Gastrocnemius medialis (tissue), 4 donors: ENCODE data around the gene IZUMO3. TPM values are rescaled to one million over a fixed set of nuclear protein-coding genes. Genes with fewer than 3 reads are reported as not detected.
"Not testable (repeated sequence)": the region's sequence is repeated elsewhere in the genome, so short reads cannot be mapped to it uniquely, and the experiment has no call there.

Source experiments
- ATAC-seq, 2 donors: fragments of 150-250 bp; one replicate each; pipeline ENCODE4 v1.9.1; 2016
- DNase-seq, 2 donors: peaks; one replicate each; pipeline ENCODE4 v3.0.0-alpha.2; 2019
- H3K27ac ChIP-seq, 4 donors: fragments of 200-600 bp; sonication (generic); 1 replicate in 1 of 4; 2 replicates in 3 of 4; pipeline ENCODE4 v1.5.1; 2016 to 2018; ENCODE audit warnings: mild to moderate bottlenecking in 2 of 4, moderate library complexity in 1 of 4
- H3K27me3 ChIP-seq, 3 donors: fragments of 200-600 bp; sonication (generic) in 2 of 3; 1 replicate in 1 of 3; 2 replicates in 2 of 3; pipeline versions ENCODE4 v1.5.1 to v1.6.0; 2016 to 2019; ENCODE audit warnings: mild to moderate bottlenecking in 1 of 3, moderate library complexity in 1 of 3
- H3K36me3 ChIP-seq, 2 donors: fragments of 200-600 bp; sonication (generic) in 1 of 2; one replicate each; pipeline ENCODE4 v1.5.1; 2017 to 2018
- H3K4me1 ChIP-seq, 2 donors: fragments of 200-600 bp; sonication (generic) in 1 of 2; one replicate each; pipeline ENCODE4 v1.5.1; 2016 to 2017; ENCODE audit warnings: mild to moderate bottlenecking in 2 of 2
- H3K4me3 ChIP-seq, 4 donors: fragments of 200-600 bp; sonication (generic) in 3 of 4; 1 replicate in 1 of 4; 2 replicates in 3 of 4; pipeline ENCODE4 v1.5.1; 2016 to 2019; ENCODE audit warnings: mild to moderate bottlenecking in 2 of 4
- H3K9me3 ChIP-seq, 3 donors: fragments of 200-600 bp; sonication (generic) in 2 of 3; 1 replicate in 1 of 3; 2 replicates in 2 of 3; pipeline ENCODE4 v1.5.1; 2016 to 2019
- CTCF ChIP-seq, 5 experiments: fragments of 450-650 bp in 3 of 5; fragments of 200-600 bp in 2 of 5; sonication (generic) in 2 of 5; IDR thresholded peaks in 4 of 5; conservative IDR thresholded peaks in 1 of 5; 1 replicate in 4 of 5; 2 replicates in 1 of 5; pipeline ENCODE4 v1.5.1; 2016 to 2019; ENCODE audit warnings: antibody characterized with exemption in 5 of 5, mild to moderate bottlenecking in 3 of 5, moderate library complexity in 3 of 5
- POLR2A ChIP-seq, 2 donors: fragments of 450-650 bp; IDR thresholded peaks; one replicate each; pipeline ENCODE4 v1.6.1; 2017; ENCODE audit warnings: antibody characterized with exemption in 2 of 2, mild to moderate bottlenecking in 2 of 2, moderate library complexity in 2 of 2
- in situ Hi-C, 4 donors: fragments of 200-750 bp; cut with MboI; loops; one replicate each; pipeline versions ENCODE4 v1.15.0 to v1.8.0; 2017; ENCODE audit warnings: low sequenced_read_pairs in 4 of 4
- intact Hi-C: fragments of 100-400 bp; cut with DNase I; formaldehyde crosslinking; loops from one replicate; pipeline ENCODE4 v1.15.1; 2023; ENCODE audit warnings: low total_unique reads
- total RNA-seq, 4 donors: library from RNA; depleted of rRNA; stranded (reverse); fragments of >200 nt; gene quantifications; one replicate each; pipeline versions ENCODE4 v1.1.0 to v1.2.3, GENCODE V29; 2016

IZUMO3 gene
- total RNA-seq, 4 donors from 2014 or later: not detected

GRCh38 chr9:24582146-24583126 lies 36.7 kb upstream of the IZUMO3 start:
- Histone ChIP-seq H3K27me3 (no peaks in the 10 kb centered on the region), H3K9me3 (no peaks in the 10 kb centered on the region), H3K4me3 (no peak overlapping the region), H3K27ac (no peak overlapping the region), H3K36me3 (no peaks in the 10 kb centered on the region), H3K4me1 (no peaks in the 10 kb centered on the region)
- in situ Hi-C loops (loop anchor here in 1 of 4 donors (25.0 kb wide), 1 partner anchor 95 kb away; no protein-coding TSS in a partner anchor), intact Hi-C loops (no loop called here)
- ATAC-seq (no peak), DNase-seq (no peak)
- TF ChIP-seq CTCF (IDR thresholded peaks at IDR 0.05 in 4 of 5, conservative IDR thresholded peaks at IDR 0.05 in 1 of 5) (no peak), POLR2A (IDR thresholded peaks at IDR 0.05) (no peak)

DNA sequence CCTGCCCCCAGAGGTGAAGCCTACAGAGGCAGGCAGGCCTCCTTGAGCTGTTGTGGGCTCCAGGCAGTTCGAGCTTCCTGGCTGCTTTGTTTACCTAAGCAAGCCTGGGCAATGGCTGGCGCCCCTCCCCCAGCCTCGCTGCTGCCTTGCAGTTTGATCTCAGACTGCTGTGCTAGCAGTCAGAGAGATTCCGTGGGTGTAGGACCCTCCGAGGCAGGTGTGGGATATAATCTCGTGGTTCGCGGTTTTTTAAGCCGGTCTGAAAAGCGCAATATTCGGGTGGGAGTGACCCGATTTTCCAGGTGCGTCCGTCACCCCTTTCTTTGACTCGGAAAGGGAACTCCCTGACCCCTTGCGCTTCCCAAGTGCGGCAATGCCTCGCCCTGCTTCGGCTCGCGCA lies 34.3 kb upstream of the IZUMO3 start:
- H3K4me3 ChIP-seq, H3K36me3 ChIP-seq, DNase-seq, H3K27ac ChIP-seq, H3K4me1 ChIP-seq, H3K9me3 ChIP-seq, H3K27me3 ChIP-seq, ATAC-seq, intact Hi-C loops: not testable (repeated sequence)
- in situ Hi-C loops: loop anchor here in 1 of 4 donors (25.0 kb wide), 1 partner anchor 93 kb away; no protein-coding TSS in a partner anchor

DNA sequence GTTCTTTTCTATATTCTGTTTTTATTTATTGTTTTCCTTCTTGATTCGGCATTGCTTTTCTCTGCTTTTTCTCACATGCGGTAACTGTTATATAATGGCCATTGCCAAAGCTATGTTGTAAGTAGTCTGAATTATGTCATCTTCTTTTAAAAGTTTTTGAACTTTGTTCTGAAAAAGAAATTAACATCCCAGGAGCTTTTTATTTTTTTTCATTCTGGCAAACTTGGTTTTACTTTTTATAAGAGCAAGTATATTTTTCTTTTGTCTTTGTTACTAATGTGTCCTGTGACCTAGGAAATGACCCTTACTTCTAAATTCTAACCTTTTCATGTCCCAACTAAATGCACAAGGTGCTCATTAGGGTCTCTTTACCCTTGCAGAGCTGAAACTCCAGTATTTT lies 26.7 kb upstream of the IZUMO3 start:
- H3K27me3 ChIP-seq: no peaks in the 10 kb centered on the region
- DNase-seq: no peak
- no peak overlapping the region for H3K4me3 ChIP-seq
- in situ Hi-C loops (no loop called here), intact Hi-C loops (no loop called here)
- H3K4me1 ChIP-seq: no peaks in the 10 kb centered on the region
- ATAC-seq: no peak
- TF ChIP-seq POLR2A (IDR thresholded peaks at IDR 0.05) (no peak), CTCF (IDR thresholded peaks at IDR 0.05 in 4 of 5, conservative IDR thresholded peaks at IDR 0.05 in 1 of 5) (no peak)
- H3K9me3 ChIP-seq: no peaks in the 10 kb centered on the region
- H3K27ac ChIP-seq: no peak overlapping the region
- H3K36me3 ChIP-seq: no peaks in the 10 kb centered on the region

DNA sequence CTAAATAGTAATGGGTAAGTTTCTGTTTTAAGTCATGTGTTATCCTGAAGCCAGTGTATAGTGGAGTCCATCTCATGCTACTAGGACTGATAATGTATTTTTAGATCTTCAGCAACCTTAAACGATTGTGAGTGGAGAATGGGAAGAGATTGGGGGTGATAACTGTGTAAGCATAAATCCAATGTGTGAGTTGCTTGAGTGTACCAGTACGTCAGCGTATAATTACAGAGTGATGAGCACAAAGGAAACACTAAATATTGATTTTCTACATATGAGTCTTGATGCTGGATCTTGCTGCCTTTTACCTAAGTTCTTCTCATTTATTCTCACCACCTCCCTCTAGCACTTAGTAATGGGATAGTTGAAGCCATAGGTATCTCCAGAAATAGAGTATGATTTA lies 16.3 kb upstream of the IZUMO3 start:
- H3K27ac ChIP-seq: no peak overlapping the region
- no peak for DNase-seq
- no peaks in the 10 kb centered on the region for H3K36me3 ChIP-seq
- TF ChIP-seq CTCF (IDR thresholded peaks at IDR 0.05 in 4 of 5, conservative IDR thresholded peaks at IDR 0.05 in 1 of 5) (no peak), POLR2A (IDR thresholded peaks at IDR 0.05) (no peak)
- no peaks in the 10 kb centered on the region for H3K27me3 ChIP-seq
- H3K9me3 ChIP-seq: no peaks in the 10 kb centered on the region
- H3K4me3 ChIP-seq: no peak overlapping the region
- in situ Hi-C loops: no loop called here
- ATAC-seq: no peak
- H3K4me1 ChIP-seq: no peaks in the 10 kb centered on the region
- intact Hi-C loops: no loop called here

GRCh38 chr9:24553183-24553552 lies 7.5 kb upstream of the IZUMO3 start:
- H3K36me3 ChIP-seq: no peaks in the 10 kb centered on the region
- ATAC-seq: no peak
- H3K9me3 ChIP-seq: no peaks in the 10 kb centered on the region
- no peaks in the 10 kb centered on the region for H3K4me1 ChIP-seq
- DNase-seq: no peak
- intact Hi-C loops: no loop called here
- no peak overlapping the region for H3K27ac ChIP-seq
- in situ Hi-C loops: no loop called here
- no peaks in the 10 kb centered on the region for H3K27me3 ChIP-seq
- no peak for TF ChIP-seq POLR2A (IDR thresholded peaks at IDR 0.05)
- no peak for TF ChIP-seq CTCF (IDR thresholded peaks at IDR 0.05 in 4 of 5, conservative IDR thresholded peaks at IDR 0.05 in 1 of 5)
- H3K4me3 ChIP-seq: no peak overlapping the region
